HCEC 1CT (cell line): ENCODE results near the gene PLCB1.
"Not testable (repeated sequence)": the region's sequence is repeated elsewhere in the genome, so short reads cannot be mapped to it uniquely, and the experiment has no call there.

ENCODE experiments used
- DNase-seq: peaks from one replicate; pipeline ENCODE4 v3.0.0-alpha.2; 2017

PLCB1 gene

DNA sequence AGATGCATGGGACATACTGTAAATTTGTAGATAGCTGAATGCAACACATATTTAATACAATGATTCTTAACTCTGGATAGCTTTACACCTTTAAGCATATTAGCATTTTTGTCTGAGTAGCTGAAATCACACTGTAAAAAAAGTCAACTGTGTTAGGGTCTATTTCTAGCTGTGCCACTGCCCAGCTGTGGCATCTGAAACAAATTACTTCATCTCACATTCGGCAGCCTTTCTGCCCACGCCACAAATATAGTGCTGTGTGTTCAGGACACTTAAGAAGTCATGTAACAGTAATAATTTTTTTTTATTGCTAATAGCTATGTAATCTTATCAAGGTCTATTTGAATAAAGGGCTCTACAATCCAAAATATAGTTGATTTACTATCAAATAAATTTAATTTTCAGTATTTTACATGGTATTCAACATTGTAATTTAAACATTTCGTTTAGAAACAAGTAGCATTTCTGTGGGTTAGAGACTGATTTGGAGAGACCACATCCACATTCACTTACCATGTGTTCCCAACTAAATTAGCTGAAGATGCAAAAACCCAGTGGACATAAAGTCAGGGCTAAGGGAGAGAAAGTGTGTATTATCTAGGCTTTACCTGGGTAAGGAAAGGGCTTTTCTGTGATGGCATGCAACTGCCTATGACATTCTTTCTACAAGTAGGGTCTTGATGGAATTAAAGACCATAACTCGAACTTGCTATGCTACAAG is 276.7 kb downstream of the PLCB1 start:
- no peak for DNase-seq

- DNase-seq: no peak
These were observed 281.6 kb downstream of the PLCB1 start for GRCh38 chr20:8413691-8414090.

- peak; percentile 73 for DNase-seq
These were observed 282.7 kb downstream of the PLCB1 start for GRCh38 chr20:8414586-8415274.

DNA sequence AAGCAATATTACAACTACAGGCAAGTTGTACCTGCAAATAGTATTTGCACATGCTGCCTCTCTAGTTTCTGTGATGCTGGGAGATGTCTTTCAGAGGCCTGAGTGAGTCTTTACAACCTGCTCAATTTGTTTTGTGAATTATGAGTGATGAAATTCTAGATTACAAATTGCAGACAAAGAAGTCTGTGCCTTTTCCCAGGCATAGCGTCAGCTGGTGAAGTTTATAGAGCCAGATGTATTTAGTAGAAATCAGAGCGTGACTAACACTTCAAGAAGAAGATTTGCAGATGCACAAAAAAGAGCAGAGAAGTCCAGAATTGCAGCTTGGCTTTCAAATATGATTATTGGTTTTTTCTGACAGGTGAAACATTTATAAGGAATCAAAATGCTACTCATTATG is 289.9 kb downstream of the PLCB1 start:
- DNase-seq: peak; percentile 62

- no peak for DNase-seq
These were observed 291.4 kb downstream of the PLCB1 start for GRCh38 chr20:8423482-8423881.

DNA sequence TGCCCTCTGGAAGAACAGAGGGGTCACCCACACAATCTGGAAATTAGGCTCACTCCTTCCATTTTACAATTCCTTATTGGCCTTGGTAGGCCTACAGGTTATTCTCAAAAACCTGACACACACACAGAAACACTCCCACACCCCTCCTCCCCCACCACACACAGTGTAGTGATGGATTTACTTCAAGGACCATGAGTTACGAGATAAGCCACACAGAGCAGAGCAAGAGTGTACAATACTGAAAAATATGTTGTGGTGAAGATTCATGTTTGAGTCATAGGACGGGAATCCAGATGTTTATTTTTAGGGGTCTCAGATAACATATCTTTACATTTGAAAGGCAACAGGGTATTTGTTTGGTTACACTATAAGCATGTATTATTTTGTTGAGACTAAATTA is 291.9 kb downstream of the PLCB1 start:
- DNase-seq: peak; percentile 80

- no peak for DNase-seq
These were observed 292.9 kb downstream of the PLCB1 start for GRCh38 chr20:8425016-8425415.

- no peak for DNase-seq
These were observed 293.7 kb downstream of the PLCB1 start for GRCh38 chr20:8425802-8426201.

GRCh38 chr20:8427419-8428040 is 295.5 kb downstream of the PLCB1 start:
- DNase-seq: no peak

DNA sequence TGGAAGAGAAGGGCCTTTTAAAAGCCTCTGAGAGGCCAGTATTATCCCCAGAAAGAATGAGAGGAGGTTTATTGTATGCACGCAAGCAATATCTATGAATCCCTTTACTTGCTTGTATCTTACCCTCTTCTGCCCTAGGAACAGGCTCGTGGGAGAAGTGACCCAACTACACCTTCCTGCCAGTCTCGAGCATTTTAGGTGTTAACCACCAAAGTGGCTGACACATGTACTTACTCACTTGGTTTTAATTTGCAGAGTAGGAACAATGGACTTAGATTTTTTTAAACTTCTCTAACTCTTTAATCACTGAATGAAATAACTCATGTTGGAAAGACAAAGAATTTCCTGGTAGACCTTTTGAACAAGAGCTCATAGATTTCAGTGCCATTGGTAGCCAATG is 296.9 kb downstream of the PLCB1 start:
- DNase-seq: no peak

- DNase-seq: no peak
These were observed 299.7 kb downstream of the PLCB1 start for GRCh38 chr20:8431538-8432434.

GRCh38 chr20:8432435-8433148 is 300.5 kb downstream of the PLCB1 start:
- no peak for DNase-seq

GRCh38 chr20:8433291-8433690 is 301.2 kb downstream of the PLCB1 start:
- DNase-seq: no peak

- DNase-seq: peak; percentile 66
These were observed 302.3 kb downstream of the PLCB1 start for GRCh38 chr20:8434326-8434876.

- no peak for DNase-seq
These were observed 303.4 kb downstream of the PLCB1 start for GRCh38 chr20:8435285-8436035.

DNA sequence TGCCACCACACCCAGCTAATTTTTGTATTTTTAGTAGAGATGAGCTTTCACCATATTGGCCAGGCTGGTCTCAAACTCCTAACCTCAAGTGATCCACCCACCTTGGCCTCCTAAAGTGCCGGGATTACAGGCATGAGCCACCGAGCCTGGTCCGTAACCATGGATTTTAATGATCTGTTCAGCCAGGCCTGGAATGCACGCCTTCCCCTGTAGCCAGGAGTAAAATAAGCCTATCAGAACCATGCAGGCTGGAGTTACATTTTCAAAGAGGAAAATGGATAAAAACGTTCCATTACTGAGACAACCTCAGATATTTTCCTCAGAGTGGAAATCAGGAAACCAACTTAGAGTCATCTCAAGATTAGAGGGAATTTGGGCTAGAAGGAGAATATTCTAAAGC is 304.9 kb downstream of the PLCB1 start:
- DNase-seq: not testable (repeated sequence)

DNA sequence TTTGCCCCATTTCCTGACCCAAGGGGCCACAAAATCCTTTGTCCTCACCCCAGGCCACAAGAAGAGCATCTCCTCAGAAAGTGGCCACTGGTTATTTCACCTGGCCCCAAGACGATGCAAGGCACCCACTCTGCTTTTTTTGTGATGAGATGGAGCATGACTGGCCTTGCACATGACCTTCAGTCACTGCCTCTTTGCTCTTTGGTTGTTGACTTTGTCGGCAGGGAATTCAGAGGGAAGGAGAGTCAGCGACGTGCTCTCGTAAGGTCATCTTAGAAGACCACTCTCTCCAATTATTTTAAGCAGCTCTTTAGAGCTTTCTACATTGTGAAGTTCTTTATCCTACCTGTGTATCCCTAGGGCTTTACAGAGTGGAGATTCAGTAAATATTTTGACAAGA is 306.7 kb downstream of the PLCB1 start:
- no peak for DNase-seq

DNA sequence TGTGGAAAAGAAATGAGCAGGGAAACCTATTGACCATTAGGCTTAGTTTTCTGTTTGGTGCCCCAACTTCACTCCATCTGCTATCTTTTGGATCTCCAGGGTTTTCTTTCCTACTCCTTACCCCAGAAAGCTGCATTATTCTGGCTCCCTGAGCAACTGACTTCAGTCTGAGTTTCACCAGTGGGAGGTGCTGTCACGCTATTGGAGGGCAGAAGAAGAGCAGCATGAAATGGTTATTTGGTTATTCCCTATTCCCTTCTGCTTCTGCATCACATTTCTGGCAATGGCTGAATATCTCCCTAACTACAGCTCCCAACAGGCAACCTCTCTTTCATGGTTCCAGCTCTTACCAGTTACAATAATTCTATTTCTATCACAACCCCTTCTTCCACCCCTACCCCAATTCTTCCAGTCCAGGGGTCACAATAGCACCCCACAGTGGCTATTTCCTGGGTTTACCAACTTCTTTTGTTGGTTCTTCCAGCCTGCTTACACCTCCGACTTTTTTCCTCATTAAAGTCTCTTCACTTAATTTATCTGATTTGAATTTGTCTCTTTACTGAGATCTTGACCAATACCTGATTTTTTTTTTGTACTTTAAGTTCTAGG is 311.5 kb downstream of the PLCB1 start:
- no peak for DNase-seq

DNA sequence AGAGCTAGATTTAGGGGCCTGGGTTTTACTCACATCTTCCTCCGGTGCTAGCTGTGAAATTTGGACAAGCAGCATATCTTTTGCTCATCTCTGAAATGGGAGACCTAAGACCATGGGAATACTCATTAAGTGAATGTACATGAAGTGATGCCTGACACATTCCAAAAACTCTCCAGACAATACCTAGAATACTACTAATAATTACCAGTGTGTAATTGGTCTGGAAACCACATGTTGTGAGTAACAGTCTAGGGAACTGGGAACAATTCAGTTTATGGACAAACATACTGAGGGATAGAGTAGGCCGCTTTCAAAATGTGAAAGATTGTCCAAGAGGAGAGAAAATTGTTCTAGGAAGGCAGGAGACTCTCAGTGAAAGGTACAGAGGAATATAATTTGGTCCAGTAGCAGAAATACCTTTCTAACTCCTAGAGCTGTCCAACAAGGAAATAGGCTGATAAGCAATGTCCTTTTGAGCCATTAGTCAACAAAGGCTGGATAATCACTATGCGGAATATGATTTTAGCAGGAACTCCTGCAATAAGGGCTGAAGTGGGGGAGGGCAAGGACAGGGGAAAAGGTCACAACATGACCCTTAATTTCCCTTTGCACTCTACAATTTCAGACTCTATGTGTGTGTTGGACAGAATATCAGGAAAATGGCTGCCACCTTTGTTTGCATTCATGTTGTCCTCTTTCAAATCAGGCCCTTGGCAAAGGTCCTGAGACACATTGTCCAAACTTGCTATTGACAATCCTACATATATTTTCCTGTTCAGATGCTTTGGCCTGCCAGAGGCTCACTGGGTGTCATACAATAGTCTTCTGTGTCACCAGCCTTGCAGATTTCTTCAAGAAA is 315.4 kb downstream of the PLCB1 start:
- no peak for DNase-seq

DNA sequence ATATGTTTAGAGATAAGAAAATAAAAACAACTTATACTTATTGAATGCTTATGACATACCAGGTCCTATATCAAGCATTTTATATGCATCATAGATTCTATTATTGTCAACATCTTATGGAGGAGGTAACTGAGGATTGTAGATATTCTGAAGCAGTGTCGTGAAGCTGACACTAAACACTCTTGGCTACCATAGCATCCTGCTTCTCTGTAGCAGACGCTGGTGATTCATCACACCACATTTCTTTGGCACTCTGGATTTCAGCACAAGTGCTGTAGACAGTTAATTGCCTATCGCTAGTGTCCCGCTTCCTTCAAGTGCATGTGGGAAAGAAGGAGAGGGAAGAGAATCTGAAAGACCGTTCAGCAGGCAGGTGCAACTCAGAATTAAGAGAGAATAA is 317.1 kb downstream of the PLCB1 start:
- DNase-seq: peak; percentile 14
